ENCODE measurements around the gene PRKCA.

Gene PRKCA

GRCh38 chr17:66690166-66690565 lies 387.8 kb downstream of the PRKCA start (continued):
- TF ChIP-seq, protein P1, sequence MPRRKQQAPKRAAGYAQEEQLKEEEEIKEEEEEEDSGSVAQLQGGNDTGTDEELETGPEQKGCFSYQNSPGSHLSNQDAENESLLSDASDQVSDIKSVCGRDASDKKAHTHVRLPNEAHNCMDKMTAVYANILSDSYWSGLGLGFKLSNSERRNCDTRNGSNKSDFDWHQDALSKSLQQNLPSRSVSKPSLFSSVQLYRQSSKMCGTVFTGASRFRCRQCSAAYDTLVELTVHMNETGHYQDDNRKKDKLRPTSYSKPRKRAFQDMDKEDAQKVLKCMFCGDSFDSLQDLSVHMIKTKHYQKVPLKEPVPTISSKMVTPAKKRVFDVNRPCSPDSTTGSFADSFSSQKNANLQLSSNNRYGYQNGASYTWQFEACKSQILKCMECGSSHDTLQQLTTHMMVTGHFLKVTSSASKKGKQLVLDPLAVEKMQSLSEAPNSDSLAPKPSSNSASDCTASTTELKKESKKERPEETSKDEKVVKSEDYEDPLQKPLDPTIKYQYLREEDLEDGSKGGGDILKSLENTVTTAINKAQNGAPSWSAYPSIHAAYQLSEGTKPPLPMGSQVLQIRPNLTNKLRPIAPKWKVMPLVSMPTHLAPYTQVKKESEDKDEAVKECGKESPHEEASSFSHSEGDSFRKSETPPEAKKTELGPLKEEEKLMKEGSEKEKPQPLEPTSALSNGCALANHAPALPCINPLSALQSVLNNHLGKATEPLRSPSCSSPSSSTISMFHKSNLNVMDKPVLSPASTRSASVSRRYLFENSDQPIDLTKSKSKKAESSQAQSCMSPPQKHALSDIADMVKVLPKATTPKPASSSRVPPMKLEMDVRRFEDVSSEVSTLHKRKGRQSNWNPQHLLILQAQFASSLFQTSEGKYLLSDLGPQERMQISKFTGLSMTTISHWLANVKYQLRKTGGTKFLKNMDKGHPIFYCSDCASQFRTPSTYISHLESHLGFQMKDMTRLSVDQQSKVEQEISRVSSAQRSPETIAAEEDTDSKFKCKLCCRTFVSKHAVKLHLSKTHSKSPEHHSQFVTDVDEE (CRISPR knock-in tag; IDR thresholded peaks at IDR 0.05) = no peak

- TF ChIP-seq OSR1 (CRISPR knock-in tag; IDR thresholded peaks at IDR 0.05) (no peak), ISL1 (CRISPR knock-in tag; IDR thresholded peaks at IDR 0.05) (no peak), BACH2 (CRISPR knock-in tag; IDR thresholded peaks at IDR 0.05; ENCODE audit: borderline replicate concordance) (no peak), CREB5 (CRISPR knock-in tag; IDR thresholded peaks at IDR 0.05; ENCODE audit: low read depth) (no peak), SNAI2 (CRISPR knock-in tag; IDR thresholded peaks at IDR 0.05) (no peak), ZNF8 (CRISPR knock-in tag; IDR thresholded peaks at IDR 0.05) (no peak), GLIS3 (CRISPR knock-in tag; IDR thresholded peaks at IDR 0.05) (no peak), ARNTL (CRISPR knock-in tag; IDR thresholded peaks at IDR 0.05; ENCODE audit: borderline replicate concordance, low read depth) (no peak)
- TF ChIP-seq, protein P2, sequence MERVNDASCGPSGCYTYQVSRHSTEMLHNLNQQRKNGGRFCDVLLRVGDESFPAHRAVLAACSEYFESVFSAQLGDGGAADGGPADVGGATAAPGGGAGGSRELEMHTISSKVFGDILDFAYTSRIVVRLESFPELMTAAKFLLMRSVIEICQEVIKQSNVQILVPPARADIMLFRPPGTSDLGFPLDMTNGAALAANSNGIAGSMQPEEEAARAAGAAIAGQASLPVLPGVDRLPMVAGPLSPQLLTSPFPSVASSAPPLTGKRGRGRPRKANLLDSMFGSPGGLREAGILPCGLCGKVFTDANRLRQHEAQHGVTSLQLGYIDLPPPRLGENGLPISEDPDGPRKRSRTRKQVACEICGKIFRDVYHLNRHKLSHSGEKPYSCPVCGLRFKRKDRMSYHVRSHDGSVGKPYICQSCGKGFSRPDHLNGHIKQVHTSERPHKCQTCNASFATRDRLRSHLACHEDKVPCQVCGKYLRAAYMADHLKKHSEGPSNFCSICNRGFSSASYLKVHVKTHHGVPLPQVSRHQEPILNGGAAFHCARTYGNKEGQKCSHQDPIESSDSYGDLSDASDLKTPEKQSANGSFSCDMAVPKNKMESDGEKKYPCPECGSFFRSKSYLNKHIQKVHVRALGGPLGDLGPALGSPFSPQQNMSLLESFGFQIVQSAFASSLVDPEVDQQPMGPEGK (CRISPR knock-in tag; IDR thresholded peaks at IDR 0.05; ENCODE audit: borderline replicate concordance) = no peak
Observed at GRCh38 chr17:66691644-66692420, 389.4 kb downstream of the PRKCA start.

GRCh38 chr17:66692421-66692690 lies 389.9 kb downstream of the PRKCA start:
- no peak for ATAC-seq
- TF ChIP-seq TCF4 (CRISPR knock-in tag; IDR thresholded peaks at IDR 0.05; ENCODE audit: borderline replicate concordance) (no peak), ZNF70 (CRISPR knock-in tag; IDR thresholded peaks at IDR 0.05) (no peak), TOX (CRISPR knock-in tag; IDR thresholded peaks at IDR 0.05; ENCODE audit: borderline replicate concordance) (no peak), CREB5 (CRISPR knock-in tag; IDR thresholded peaks at IDR 0.05; ENCODE audit: low read depth) (no peak), PPARA (CRISPR knock-in tag; IDR thresholded peaks at IDR 0.05; ENCODE audit: borderline replicate concordance) (no peak), BACH2 (CRISPR knock-in tag; IDR thresholded peaks at IDR 0.05; ENCODE audit: borderline replicate concordance) (no peak), GLIS3 (CRISPR knock-in tag; IDR thresholded peaks at IDR 0.05) (no peak), RARB (CRISPR knock-in tag; IDR thresholded peaks at IDR 0.05) (no peak), ZNF565 (CRISPR knock-in tag; conservative IDR thresholded peaks at IDR 0.05; ENCODE audit: low read depth) (no peak), ISL1 (CRISPR knock-in tag; IDR thresholded peaks at IDR 0.05) (no peak), OSR1 (CRISPR knock-in tag; IDR thresholded peaks at IDR 0.05) (no peak), ZFP30 (CRISPR knock-in tag; IDR thresholded peaks at IDR 0.05) (no peak), ESRRG (CRISPR knock-in tag; IDR thresholded peaks at IDR 0.05) (no peak), ZC3H10 (CRISPR knock-in tag; IDR thresholded peaks at IDR 0.05) (no peak), POU6F1 (CRISPR knock-in tag; IDR thresholded peaks at IDR 0.05; ENCODE audit: borderline replicate concordance, low read depth) (no peak)
- TF ChIP-seq, protein P2 (CRISPR knock-in tag; IDR thresholded peaks at IDR 0.05; ENCODE audit: borderline replicate concordance) = no peak
- TF ChIP-seq, protein P1 (CRISPR knock-in tag; IDR thresholded peaks at IDR 0.05) = no peak
- TF ChIP-seq, protein P3, sequence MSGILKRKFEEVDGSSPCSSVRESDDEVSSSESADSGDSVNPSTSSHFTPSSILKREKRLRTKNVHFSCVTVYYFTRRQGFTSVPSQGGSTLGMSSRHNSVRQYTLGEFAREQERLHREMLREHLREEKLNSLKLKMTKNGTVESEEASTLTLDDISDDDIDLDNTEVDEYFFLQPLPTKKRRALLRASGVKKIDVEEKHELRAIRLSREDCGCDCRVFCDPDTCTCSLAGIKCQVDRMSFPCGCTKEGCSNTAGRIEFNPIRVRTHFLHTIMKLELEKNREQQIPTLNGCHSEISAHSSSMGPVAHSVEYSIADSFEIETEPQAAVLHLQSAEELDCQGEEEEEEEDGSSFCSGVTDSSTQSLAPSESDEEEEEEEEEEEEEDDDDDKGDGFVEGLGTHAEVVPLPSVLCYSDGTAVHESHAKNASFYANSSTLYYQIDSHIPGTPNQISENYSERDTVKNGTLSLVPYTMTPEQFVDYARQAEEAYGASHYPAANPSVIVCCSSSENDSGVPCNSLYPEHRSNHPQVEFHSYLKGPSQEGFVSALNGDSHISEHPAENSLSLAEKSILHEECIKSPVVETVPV (CRISPR knock-in tag; IDR thresholded peaks at IDR 0.05) = no peak

More at GRCh38 chr17:66691644-66692420, 389.4 kb downstream of the PRKCA start:
- ATAC-seq = peak; percentile 39
